Measurements from ENCODE around the gene TRMU. TPM values are rescaled to one million over a fixed set of nuclear protein-coding genes. Genes with fewer than 3 reads are reported as not detected.

TRMU gene
- total RNA-seq, 2 donors from 2014 or later, result 79.7 to 84.5 TPM

DNA sequence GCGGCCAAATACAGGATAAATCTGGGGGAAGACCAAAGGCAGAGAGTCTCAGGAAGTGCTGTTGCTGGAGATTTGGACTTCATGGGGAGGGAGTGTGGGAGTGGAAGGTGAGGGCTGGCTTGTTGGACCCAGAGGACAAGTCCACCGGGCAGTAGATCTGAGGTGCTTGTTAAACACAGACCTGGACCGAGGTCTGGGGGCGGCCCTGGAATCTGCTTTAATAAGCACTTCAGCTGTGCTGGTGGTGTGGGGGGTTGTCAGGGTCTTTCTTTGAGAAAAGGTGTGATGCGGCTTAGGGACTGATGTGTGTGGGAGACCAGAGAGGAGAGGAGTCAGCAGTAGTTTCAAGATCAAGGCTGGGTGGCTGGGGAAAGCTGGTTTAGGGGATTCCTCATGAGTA is 4.4 kb downstream of the TRMU start:
- Histone ChIP-seq H3K4me1 (ENCODE audit: control insufficient read depth, insufficient read depth, low read length) (no peaks in the 10 kb centered on the region), H3K4me3 (ENCODE audit: low read length) (no peak overlapping the region), H3K27ac (ENCODE audit: low read depth, low read length) (no peak overlapping the region), H3K36me3 (ENCODE audit: control insufficient read depth, insufficient read depth, low read length) (peaks cover 77% of the 10 kb centered on the region), H3K9me3 (ENCODE audit: control insufficient read depth, low read length) (no peaks in the 10 kb centered on the region), H3K27me3 (ENCODE audit: control insufficient read depth, insufficient read depth, low read length, poor library complexity, severe bottlenecking) (no peaks in the 10 kb centered on the region), H3K9ac (ENCODE audit: extremely low read depth, low read length, poor library complexity, severe bottlenecking) (no peak overlapping the region)
- no peak for TF ChIP-seq CTCF (conservative IDR thresholded peaks at IDR 0.05)
- H3K36me3 Mint-ChIP-seq (ENCODE audit: low read depth), result peaks cover 60% of the 10 kb centered on the region
- no peak overlapping the region for H3K4me3 Mint-ChIP-seq
- H3K4me1 Mint-ChIP-seq, result peaks cover 11% of the 10 kb centered on the region
- no peak for DNase-seq
- 94 to 96% methylated on average over 4 to 5 of the region's 5 CpGs for WGBS, 2 experiments (ENCODE audit: insufficient coverage in 1 of 2, insufficient read length in 1 of 2)
- H3K27me3 Mint-ChIP-seq (ENCODE audit: insufficient read depth), result no peaks in the 10 kb centered on the region
- H3K27ac Mint-ChIP-seq, result no peak overlapping the region
- H3K9me3 Mint-ChIP-seq, result no peaks in the 10 kb centered on the region

- Histone ChIP-seq H3K4me1 (ENCODE audit: control insufficient read depth, insufficient read depth, low read length) (no peaks in the 10 kb centered on the region), H3K27ac (ENCODE audit: low read depth, low read length) (no peak overlapping the region), H3K4me3 (ENCODE audit: low read length) (no peak overlapping the region), H3K27me3 (ENCODE audit: control insufficient read depth, insufficient read depth, low read length, poor library complexity, severe bottlenecking) (no peaks in the 10 kb centered on the region), H3K9ac (ENCODE audit: extremely low read depth, low read length, poor library complexity, severe bottlenecking) (no peak overlapping the region), H3K36me3 (ENCODE audit: control insufficient read depth, insufficient read depth, low read length) (peaks cover 84% of the 10 kb centered on the region), H3K9me3 (ENCODE audit: control insufficient read depth, low read length) (no peaks in the 10 kb centered on the region)
- H3K36me3 Mint-ChIP-seq (ENCODE audit: low read depth), result peaks cover 62% of the 10 kb centered on the region
- H3K27me3 Mint-ChIP-seq (ENCODE audit: insufficient read depth), result no peaks in the 10 kb centered on the region
- DNase-seq, result no peak
- H3K4me1 Mint-ChIP-seq, result peaks cover 9% of the 10 kb centered on the region
- H3K27ac Mint-ChIP-seq, result no peak overlapping the region
- 93 to 94% methylated on average over 9 to 13 of the region's 13 CpGs for WGBS, 2 experiments (ENCODE audit: insufficient coverage in 1 of 2, insufficient read length in 1 of 2)
- no peak overlapping the region for H3K4me3 Mint-ChIP-seq
- no peak for TF ChIP-seq CTCF (conservative IDR thresholded peaks at IDR 0.05)
- H3K9me3 Mint-ChIP-seq, result no peaks in the 10 kb centered on the region
Measured at GRCh38 chr22:46340676-46341075, 5.2 kb downstream of the TRMU start.

DNA sequence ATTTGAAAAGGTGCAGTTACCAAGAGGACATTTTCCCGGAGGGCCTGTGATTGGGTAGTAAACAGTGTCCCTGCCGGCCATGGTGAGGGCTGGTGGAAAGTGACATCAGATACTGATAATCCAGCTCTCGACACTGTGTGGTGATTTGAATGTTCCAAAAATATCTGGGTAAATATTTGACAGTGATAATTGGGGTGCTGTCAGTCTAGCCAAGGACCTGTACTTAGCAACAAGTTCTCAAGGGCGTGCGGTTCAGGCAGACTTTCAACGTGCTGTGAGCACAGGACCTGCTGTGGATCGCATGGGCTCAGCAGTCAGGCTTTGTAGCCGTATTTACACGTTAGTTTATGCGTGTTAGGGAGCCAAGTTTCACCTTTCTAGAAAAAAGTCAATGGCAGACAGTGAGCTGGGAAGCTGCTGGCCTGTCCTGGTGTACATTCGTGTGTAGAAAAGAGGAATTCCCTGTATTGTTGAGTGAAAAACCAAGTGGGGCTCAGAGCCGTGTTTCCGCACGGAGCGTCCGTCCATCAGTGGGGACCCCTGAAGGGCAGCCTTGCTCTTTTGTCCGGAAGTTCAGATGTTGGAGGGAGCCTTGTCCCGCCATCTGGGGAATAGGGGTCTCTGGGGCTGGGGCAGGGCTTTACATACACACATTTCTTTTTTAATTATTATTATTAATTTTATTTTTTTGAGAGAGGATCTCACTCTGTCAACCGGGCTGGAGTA is 11.3 kb downstream of the TRMU start:
- H3K9ac ChIP-seq (ENCODE audit: extremely low read depth, low read length, poor library complexity, severe bottlenecking), result no peak overlapping the region
- no peak overlapping the region for H3K4me3 ChIP-seq (ENCODE audit: low read length)
- H3K4me3 Mint-ChIP-seq, result no peak overlapping the region
- H3K27me3 Mint-ChIP-seq (ENCODE audit: insufficient read depth), result no peaks in the 10 kb centered on the region
- H3K4me1 Mint-ChIP-seq, result no peaks in the 10 kb centered on the region
- no peaks in the 10 kb centered on the region for H3K27me3 ChIP-seq (ENCODE audit: control insufficient read depth, insufficient read depth, low read length, poor library complexity, severe bottlenecking)
- 92 to 96% methylated on average over 11 to 18 of the region's 19 CpGs for WGBS, 2 experiments (ENCODE audit: insufficient coverage in 1 of 2, insufficient read length in 1 of 2)
- H3K9me3 ChIP-seq (ENCODE audit: control insufficient read depth, low read length), result no peaks in the 10 kb centered on the region
- H3K27ac Mint-ChIP-seq, result no peak overlapping the region
- no peak for TF ChIP-seq CTCF (conservative IDR thresholded peaks at IDR 0.05)
- no peaks in the 10 kb centered on the region for H3K9me3 Mint-ChIP-seq
- peaks cover 83% of the 10 kb centered on the region for H3K36me3 Mint-ChIP-seq (ENCODE audit: low read depth)
- H3K4me1 ChIP-seq (ENCODE audit: control insufficient read depth, insufficient read depth, low read length), result no peaks in the 10 kb centered on the region
- H3K36me3 ChIP-seq (ENCODE audit: control insufficient read depth, insufficient read depth, low read length), result peaks cover 90% of the 10 kb centered on the region
- no peak overlapping the region for H3K27ac ChIP-seq (ENCODE audit: low read depth, low read length)
- no peak for DNase-seq
